Activated T-cell treated with anti-CD3 and anti-CD28 coated beads, Interleukin-2, amount 50 U/mL, for 4 hours (primary cell): ENCODE data around the gene MCOLN3. TPM values are rescaled to one million over a fixed set of nuclear protein-coding genes. Genes with fewer than 3 reads are reported as not detected.
A peak's percentile ranks its signal among the peaks of the same experiment; 100 is the strongest.

Experiments used
- ATAC-seq, 2 donors: fragments of 200-7000 bp; cut with Tn5 transposase; one replicate each; pipeline ENCODE4 v1.10.0; 2021
- DNase-seq: peaks from one replicate; pipeline ENCODE4 v3.0.0-alpha.2; 2020
- H3K27me3 Mint-ChIP-seq: one replicate; pipeline ENCODE4 v1.8.0; 2021; ENCODE audit warnings: low read depth, mixed read lengths
- H3K36me3 Mint-ChIP-seq: one replicate; pipeline ENCODE4 v1.8.0; 2022; ENCODE audit warnings: mixed read lengths; ENCODE audit not compliant: insufficient read depth
- H3K4me1 Mint-ChIP-seq: one replicate; pipeline ENCODE4 v1.8.0; 2021; ENCODE audit warnings: low read depth, mixed read lengths
- H3K4me3 Mint-ChIP-seq: one replicate; pipeline ENCODE4 v1.8.0; 2021; ENCODE audit warnings: mild to moderate bottlenecking, moderate library complexity, mixed read lengths
- H3K9me3 Mint-ChIP-seq: one replicate; pipeline ENCODE4 v1.8.0; 2021; ENCODE audit warnings: mixed read lengths
- total RNA-seq, 3 donors: library from RNA; stranded (reverse); gene quantifications; one replicate each; pipeline ENCODE4 v1.2.1, GENCODE V29; 2021

Gene MCOLN3
- total RNA-seq, 3 donors from 2014 or later = 0.08 to 0.19 TPM; not detected in 1

DNA sequence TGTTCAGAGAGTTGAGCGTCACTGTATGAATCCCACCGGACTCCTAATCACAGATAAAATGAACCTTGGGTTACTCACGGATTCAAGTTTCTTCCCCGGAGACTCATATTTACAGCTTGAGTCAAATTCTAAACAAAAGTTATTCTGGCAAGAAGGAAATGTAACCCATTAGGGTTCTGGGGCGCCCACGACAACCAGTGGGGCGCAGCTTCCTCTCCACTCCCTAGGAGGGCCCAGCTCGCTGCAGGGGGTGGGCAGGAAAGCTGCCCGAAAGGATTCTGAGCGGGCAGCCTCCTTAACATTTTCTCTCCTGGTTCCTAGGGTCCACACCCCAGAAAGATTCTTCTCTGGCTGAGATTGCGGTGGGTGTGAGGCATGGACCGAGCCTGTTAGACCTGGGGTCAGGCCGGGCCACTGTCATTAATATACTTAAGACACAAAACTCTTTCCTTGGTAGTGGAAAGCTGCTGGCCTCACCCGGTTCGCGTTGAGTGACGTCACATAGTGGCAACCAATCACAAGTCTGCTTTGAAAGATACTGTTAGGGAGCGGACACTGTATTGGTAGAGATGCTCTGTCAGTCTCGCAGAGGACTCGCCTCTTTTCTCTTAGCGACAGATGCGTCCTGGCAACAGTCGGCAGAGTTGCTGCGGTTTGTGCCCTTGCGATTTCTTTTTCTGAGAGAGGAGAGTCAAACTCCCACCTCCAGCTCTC lies 13.6 kb upstream of the MCOLN3 start:
- H3K4me3 Mint-ChIP-seq = peak overlapping the region; percentile 84
- peaks cover 21% of the 10 kb centered on the region for H3K27me3 Mint-ChIP-seq
- peaks cover 13% of the 10 kb centered on the region for H3K4me1 Mint-ChIP-seq
- no peaks in the 10 kb centered on the region for H3K36me3 Mint-ChIP-seq
- ATAC-seq = peak; percentile 100
- peak; percentile 77 for DNase-seq
- H3K9me3 Mint-ChIP-seq = no peaks in the 10 kb centered on the region

DNA sequence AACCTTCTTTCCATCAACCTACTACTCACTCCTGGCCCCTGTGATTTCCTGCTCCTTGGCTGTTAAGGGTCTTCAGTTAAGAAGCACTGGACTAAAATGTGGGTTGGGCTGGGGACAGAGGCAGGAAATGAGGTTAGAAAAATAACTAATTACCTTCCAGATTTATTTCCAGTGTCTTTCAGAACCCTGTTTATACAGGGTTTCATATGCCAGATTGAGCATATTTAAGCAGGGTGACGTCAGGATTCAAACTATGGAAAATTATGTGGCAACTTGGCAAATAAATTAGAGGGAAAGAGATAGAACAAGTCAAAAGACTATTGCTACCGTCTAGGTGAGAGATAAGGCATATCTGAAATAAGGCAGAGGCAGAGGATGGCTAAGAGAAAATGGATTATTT lies 11.7 kb upstream of the MCOLN3 start:
- ATAC-seq (no peak), DNase-seq (no peak)
- H3K27me3 Mint-ChIP-seq = peaks cover 17% of the 10 kb centered on the region
- H3K4me3 Mint-ChIP-seq = no peak overlapping the region
- peaks cover 13% of the 10 kb centered on the region for H3K4me1 Mint-ChIP-seq
- H3K9me3 Mint-ChIP-seq = no peaks in the 10 kb centered on the region
- no peaks in the 10 kb centered on the region for H3K36me3 Mint-ChIP-seq

DNA sequence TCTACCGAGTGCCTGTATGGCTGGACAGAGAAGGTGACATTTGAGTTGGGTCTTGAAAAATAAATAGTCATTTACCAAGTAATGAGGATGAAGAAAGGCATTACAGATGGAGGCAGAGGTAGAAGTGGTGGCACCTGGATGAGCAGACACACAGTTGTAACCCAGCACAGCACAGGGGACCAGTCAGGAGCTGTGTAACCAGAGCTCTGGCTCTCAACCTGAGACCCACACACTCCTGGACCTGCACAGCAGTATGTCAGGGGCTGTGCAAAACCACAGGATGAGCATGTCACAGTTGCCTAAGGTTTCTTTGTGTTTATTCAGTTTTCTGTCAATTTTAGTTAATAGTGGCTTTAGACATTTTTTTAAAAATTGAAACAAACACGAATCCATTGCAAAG lies 11.3 kb upstream of the MCOLN3 start:
- DNase-seq (no peak), ATAC-seq (no peak)
- no peaks in the 10 kb centered on the region for H3K36me3 Mint-ChIP-seq
- H3K4me3 Mint-ChIP-seq = no peak overlapping the region
- H3K27me3 Mint-ChIP-seq = peaks cover 17% of the 10 kb centered on the region
- no peaks in the 10 kb centered on the region for H3K9me3 Mint-ChIP-seq
- H3K4me1 Mint-ChIP-seq = peaks cover 13% of the 10 kb centered on the region

DNA sequence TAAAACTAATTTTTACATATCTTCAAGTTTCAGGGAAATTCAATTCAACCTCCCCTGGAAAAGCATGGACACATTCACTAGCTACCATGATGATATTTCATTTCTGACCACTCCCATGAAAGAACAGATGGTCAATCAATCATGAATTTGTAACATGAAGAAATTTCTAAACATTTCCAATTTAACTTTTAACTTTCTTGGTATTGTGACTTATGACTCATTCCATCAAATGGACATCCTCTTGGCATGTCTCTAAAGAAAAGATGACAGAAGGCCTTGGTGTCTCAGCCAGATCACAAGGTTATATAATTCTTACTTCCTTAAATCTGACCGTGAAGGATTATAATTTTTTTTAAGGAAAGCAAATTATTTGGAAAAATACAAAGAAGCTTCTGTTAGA lies 10.5 kb upstream of the MCOLN3 start:
- DNase-seq = no peak
- Mint-ChIP-seq H3K36me3 (no peaks in the 10 kb centered on the region), H3K4me1 (peaks cover 13% of the 10 kb centered on the region), H3K27me3 (peaks cover 17% of the 10 kb centered on the region), H3K4me3 (no peak overlapping the region), H3K9me3 (no peaks in the 10 kb centered on the region)
- no peak for ATAC-seq

DNA sequence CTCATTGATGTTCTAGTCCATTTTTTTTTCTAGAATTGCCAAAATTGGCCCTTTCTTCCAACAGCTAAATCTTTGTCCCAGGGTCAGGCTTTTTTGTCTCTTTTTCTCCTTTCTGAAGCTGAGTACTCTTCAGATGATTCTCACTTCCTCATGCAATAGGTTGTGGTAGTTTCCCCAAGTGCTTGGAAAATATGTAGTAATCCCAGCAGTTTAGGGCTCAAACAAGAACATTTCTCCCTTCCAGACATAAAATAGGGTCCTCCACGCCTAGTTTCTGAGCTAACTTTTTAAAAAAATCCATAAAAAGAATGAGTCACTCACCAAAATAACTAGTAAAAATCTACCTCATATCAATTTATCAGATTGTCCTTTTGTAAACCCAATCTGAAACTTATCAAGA lies 10.0 kb upstream of the MCOLN3 start:
- DNase-seq (no peak), ATAC-seq (no peak)
- H3K27me3 Mint-ChIP-seq = peaks cover 17% of the 10 kb centered on the region
- H3K4me3 Mint-ChIP-seq = no peak overlapping the region
- no peaks in the 10 kb centered on the region for H3K9me3 Mint-ChIP-seq
- H3K36me3 Mint-ChIP-seq = no peaks in the 10 kb centered on the region
- peaks cover 13% of the 10 kb centered on the region for H3K4me1 Mint-ChIP-seq

DNA sequence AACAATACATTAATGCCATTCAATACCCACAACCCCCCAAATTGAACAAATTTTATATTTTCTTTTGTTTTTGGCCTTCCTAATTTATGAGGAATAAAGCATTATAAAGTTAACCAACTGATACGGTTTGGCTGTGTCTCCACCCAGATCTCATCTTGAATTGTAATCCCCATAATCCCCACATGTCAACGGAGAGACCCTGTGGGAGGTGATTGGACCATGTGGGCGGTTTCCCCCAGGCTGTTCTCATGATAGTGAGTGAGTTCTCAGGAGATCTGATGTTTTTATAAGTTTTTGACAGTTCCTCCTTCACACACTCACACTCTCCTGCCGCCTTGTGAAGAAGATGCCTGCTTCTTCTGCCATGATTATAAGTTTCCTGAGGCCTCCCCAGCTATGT lies 6.4 kb upstream of the MCOLN3 start:
- DNase-seq (no peak), ATAC-seq (no peak)
- Mint-ChIP-seq H3K36me3 (no peaks in the 10 kb centered on the region), H3K4me3 (no peak overlapping the region), H3K9me3 (no peaks in the 10 kb centered on the region), H3K27me3 (peaks cover 14% of the 10 kb centered on the region), H3K4me1 (peaks cover 15% of the 10 kb centered on the region)

DNA sequence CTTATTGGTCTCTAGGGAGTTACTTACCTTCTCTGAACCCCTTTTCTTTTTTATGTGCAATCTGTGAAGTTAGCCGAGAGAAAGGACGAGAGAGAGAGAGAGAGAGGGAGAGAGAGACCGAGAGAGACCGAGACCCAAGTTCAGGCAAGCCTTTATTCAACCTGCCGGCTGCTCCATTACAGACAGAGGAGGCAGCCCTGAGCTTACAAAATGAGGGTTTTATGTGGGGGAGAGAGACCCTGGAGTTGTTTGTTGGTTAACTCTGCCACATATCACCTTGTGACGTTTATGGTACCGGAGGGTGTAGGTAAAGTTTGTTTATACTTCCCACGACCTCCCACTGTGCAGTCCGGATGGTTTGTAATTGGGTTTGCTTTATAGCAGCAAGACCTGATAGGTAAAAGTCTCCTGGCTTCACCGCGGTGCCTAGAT lies 1.5 kb upstream of the MCOLN3 start:
- H3K36me3 Mint-ChIP-seq = no peaks in the 10 kb centered on the region

DNA sequence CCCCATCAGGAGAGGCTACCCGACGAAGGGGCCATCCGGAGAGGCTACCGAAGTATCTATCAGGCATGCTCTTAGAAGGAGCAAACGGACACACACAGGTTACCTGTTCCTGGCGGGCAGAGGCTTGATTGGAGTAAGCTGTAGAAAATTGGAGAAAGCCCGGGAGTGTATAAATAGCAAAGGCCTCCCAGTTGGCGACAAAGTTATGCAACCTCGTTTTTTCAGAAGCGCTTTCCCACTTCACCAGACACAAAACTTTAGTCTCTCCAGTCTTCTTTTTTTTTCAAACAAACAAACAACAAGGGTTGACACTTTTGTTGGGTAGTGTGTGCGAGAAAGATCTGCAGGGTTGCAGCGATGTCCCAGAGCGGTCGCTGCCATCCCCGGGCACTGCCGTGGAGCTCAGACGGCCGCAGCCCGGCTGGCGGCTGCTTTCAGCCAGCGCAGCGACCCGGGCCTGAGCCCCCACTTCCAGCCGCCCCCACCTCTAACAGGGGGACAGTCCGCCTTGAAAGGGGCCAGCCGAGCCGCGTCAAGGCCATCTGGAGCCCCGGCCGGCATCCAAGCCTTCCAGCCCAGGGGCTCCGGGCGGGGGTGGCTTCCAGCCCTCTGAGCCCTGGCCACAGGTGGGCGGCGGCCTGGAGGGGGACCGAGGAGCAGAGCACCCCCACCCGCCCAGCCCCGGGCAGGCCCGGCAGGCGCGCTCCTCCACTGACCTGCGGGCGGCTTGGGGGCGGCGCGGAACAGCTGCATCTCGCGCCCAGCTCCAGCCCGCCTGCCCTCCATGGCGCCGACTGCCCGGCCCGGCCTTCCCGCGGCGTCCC lies 616 bp downstream of the MCOLN3 start:
- no peaks in the 10 kb centered on the region for H3K9me3 Mint-ChIP-seq

More for the DNA sequence above, 1.5 kb upstream of the MCOLN3 start:
- no peak for DNase-seq
- peaks cover 23% of the 10 kb centered on the region for H3K4me1 Mint-ChIP-seq
- ATAC-seq = no peak
- H3K4me3 Mint-ChIP-seq = no peak overlapping the region
- H3K9me3 Mint-ChIP-seq = no peaks in the 10 kb centered on the region
- H3K27me3 Mint-ChIP-seq = peaks cover 41% of the 10 kb centered on the region

DNA sequence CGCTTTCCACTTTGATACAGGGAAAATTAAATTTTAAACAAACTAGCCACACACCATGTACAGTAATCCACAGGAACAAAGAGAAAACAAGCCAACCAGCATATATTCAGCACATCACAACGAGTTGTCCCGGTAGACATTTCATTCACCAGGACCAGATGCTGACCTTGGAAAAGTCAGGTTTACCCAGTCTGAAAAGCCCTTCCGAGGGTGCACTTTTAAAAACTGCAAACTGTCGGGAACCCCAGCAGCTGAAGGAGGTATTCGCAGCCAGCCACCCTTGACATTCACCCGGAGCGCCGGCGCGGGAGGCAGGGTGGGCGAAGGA lies 1.2 kb downstream of the MCOLN3 start:
- Mint-ChIP-seq H3K36me3 (no peaks in the 10 kb centered on the region), H3K4me1 (peaks cover 23% of the 10 kb centered on the region), H3K27me3 (peaks cover 56% of the 10 kb centered on the region), H3K4me3 (peak overlapping the region; percentile 42), H3K9me3 (no peaks in the 10 kb centered on the region)
- ATAC-seq (no peak), DNase-seq (no peak)

More for the DNA sequence above, 616 bp downstream of the MCOLN3 start:
- peaks cover 53% of the 10 kb centered on the region for H3K27me3 Mint-ChIP-seq
- peaks cover 23% of the 10 kb centered on the region for H3K4me1 Mint-ChIP-seq
- ATAC-seq = peak; percentile 49 to 69
- no peak for DNase-seq
- peak overlapping the region; percentile 42 for H3K4me3 Mint-ChIP-seq
- no peaks in the 10 kb centered on the region for H3K36me3 Mint-ChIP-seq

DNA sequence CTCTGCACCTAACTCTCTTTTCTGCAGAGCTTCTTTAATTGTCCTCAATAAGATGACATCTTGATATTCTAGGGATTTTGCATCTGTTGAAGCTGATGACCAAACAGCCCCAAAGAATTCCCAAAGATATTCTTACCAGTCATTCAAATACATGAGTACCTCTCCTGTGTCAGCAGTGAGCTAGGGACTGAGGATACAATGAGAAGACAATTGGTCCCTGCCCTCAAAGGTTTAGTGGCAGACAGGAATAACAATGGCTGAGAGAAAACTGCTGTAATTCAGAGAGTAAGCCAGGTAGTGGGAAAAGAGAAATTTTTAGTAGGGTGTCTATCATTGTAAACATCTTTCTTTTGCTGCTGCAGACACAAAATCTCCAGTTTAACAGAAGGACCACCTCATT lies 5.9 kb downstream of the MCOLN3 start:
- DNase-seq (no peak), ATAC-seq (no peak)
- peaks cover 2% of the 10 kb centered on the region for H3K4me1 Mint-ChIP-seq
- H3K27me3 Mint-ChIP-seq = peaks cover 34% of the 10 kb centered on the region
- no peaks in the 10 kb centered on the region for H3K9me3 Mint-ChIP-seq
- H3K4me3 Mint-ChIP-seq = no peak overlapping the region
- no peaks in the 10 kb centered on the region for H3K36me3 Mint-ChIP-seq

DNA sequence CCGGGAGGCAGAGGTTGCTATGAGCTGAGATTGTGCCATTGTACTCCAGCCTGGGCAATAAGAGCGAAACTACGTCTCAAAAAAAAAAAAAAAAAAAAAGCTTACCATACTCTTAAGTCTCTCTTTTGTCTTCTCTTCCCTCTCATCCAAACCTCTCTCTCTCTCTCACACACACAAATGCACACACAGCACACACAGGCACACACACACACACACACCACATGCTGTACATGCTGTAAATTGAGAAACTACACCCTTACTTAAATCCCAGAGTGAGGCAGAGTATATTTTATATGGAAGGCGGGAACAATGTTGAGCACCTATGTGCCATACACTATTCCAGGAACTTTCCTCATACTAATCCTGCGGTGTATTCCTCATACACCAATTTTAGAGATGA lies 6.5 kb downstream of the MCOLN3 start:
- Mint-ChIP-seq H3K4me3 (no peak overlapping the region), H3K4me1 (no peaks in the 10 kb centered on the region), H3K36me3 (no peaks in the 10 kb centered on the region)

DNA sequence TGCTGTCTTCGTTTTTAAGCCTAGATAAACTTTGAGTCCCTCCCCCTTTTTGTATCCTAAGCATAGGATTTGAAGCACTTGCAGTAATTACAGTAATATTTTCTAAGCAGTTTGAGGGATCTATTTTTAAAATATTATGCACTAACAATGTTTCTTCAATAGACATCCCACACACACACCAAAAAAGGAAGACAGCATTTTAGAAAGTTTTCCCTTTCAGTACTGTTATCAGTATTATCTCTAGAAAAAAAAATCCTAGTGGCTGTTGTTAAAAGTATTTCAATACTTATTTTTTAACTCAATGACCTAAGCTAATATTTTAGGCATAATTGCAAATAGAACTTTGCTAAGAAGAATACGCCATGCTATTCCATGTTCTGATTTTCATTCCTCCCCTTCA lies 15.1 kb downstream of the MCOLN3 start:
- Mint-ChIP-seq H3K9me3 (no peaks in the 10 kb centered on the region), H3K27me3 (peaks cover 2% of the 10 kb centered on the region), H3K4me1 (no peaks in the 10 kb centered on the region), H3K36me3 (no peaks in the 10 kb centered on the region), H3K4me3 (no peak overlapping the region)
- ATAC-seq = no peak
- no peak for DNase-seq

More for the DNA sequence above, 6.5 kb downstream of the MCOLN3 start:
- DNase-seq = no peak
- peaks cover 28% of the 10 kb centered on the region for H3K27me3 Mint-ChIP-seq
- no peak for ATAC-seq
- H3K9me3 Mint-ChIP-seq = no peaks in the 10 kb centered on the region

DNA sequence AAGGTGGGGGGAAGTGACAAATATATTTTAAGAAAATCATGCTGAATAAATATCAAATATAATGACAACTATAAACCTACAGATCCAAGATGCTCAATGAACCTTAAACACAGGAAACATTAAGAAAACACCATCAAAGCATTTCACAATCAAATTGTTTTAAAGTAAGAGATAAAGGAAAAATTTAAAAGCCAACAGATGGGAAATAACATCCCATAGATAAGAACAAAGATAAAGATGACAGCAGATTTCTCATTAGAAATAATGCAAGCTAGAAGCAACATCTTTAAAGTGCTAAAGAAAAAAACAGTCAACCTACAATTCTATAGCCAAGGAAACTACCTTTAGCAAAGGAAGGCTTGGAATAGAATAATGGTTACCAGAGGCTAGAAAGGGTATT lies 17.8 kb downstream of the MCOLN3 start:
- H3K27me3 Mint-ChIP-seq = no peaks in the 10 kb centered on the region
- H3K4me1 Mint-ChIP-seq = peaks cover 10% of the 10 kb centered on the region
- H3K36me3 Mint-ChIP-seq = no peaks in the 10 kb centered on the region
- H3K4me3 Mint-ChIP-seq = no peak overlapping the region
- ATAC-seq = no peak
- H3K9me3 Mint-ChIP-seq = no peaks in the 10 kb centered on the region
- DNase-seq = no peak

DNA sequence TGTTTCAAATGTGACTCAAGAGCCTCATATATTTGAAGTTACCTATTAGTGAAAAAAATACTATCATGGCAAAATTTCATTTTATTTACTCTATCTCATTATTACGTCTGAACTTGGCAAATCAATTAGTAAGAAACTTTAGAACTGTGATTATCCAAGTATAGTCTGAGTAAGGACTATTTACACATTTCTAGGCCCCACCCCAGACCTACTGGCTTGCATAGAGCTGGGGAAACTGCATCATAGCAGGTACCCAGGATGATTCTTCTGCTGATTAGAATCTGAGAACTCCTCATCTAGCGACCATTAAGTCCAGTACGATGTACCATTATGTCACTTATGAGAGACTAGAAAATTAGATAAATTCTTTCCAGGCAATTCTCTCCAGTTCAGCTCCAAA lies 20.1 kb downstream of the MCOLN3 start:
- Mint-ChIP-seq H3K4me1 (peaks cover 10% of the 10 kb centered on the region), H3K4me3 (no peak overlapping the region), H3K9me3 (no peaks in the 10 kb centered on the region), H3K36me3 (no peaks in the 10 kb centered on the region), H3K27me3 (no peaks in the 10 kb centered on the region)
- DNase-seq = no peak
- no peak for ATAC-seq
